Bronchial epithelial cell (primary cell): ENCODE results near the gene ADNP2. TPM values are rescaled to one million over a fixed set of nuclear protein-coding genes. Genes with fewer than 3 reads are reported as not detected.

ENCODE experiments used
- DNase-seq: peaks from one replicate; pipeline ENCODE4 v3.0.0-alpha.2; 2010; ENCODE audit warnings: low read depth
- FAIRE-seq: peaks from 2 replicates; lab custom pipeline; 2011; peaks lifted over from hg19 to GRCh38; lab: Jason Lieb, UNC
- H3K27me3 ChIP-seq: 2 replicates; pipeline ENCODE4 v1.5.1; 2011; ENCODE audit warnings: low read length; ENCODE audit not compliant: control insufficient read depth, insufficient read depth
- H3K36me3 ChIP-seq: 2 replicates; pipeline ENCODE4 v1.5.1; 2011; ENCODE audit warnings: low read length; ENCODE audit not compliant: control insufficient read depth, insufficient read depth
- H3K4me3 ChIP-seq: 2 replicates; pipeline ENCODE4 v1.5.1; 2011; ENCODE audit warnings: mild to moderate bottlenecking, low read depth, low read length, control low read depth
- CTCF ChIP-seq: IDR thresholded peaks from 2 replicates; pipeline ENCODE4 v1.5.1; 2011; ENCODE audit warnings: mild to moderate bottlenecking, moderate library complexity, low read length, control low read depth, inconsistent platforms; ENCODE audit not compliant: insufficient read depth, severe bottlenecking
- total RNA-seq: library from RNA; depleted of rRNA; stranded (reverse); fragments of >200 nt; gene quantifications from 2 replicates; pipeline ENCODE4 v1.2.1, GENCODE V29; 2014

Gene ADNP2
- total RNA-seq, 1 donor from 2014 or later: 21.6 TPM

GRCh38 chr18:80182855-80183254, 73.8 kb downstream of the ADNP2 start:
- FAIRE-seq (no peak), DNase-seq (no peak)
- TF ChIP-seq CTCF: no peak
- H3K4me3 ChIP-seq: no peak overlapping the region
- H3K36me3 ChIP-seq: no peaks in the 10 kb centered on the region
- no peaks in the 10 kb centered on the region for H3K27me3 ChIP-seq

- DNase-seq (no peak), FAIRE-seq (no peak)
- Histone ChIP-seq H3K4me3 (no peak overlapping the region), H3K27me3 (no peaks in the 10 kb centered on the region), H3K36me3 (no peaks in the 10 kb centered on the region)
- TF ChIP-seq CTCF: no peak
Measured at GRCh38 chr18:80183273-80184050, 74.4 kb downstream of the ADNP2 start.

- H3K36me3 ChIP-seq: no peaks in the 10 kb centered on the region
- DNase-seq: no peak
- TF ChIP-seq CTCF: no peak
- no peaks in the 10 kb centered on the region for H3K27me3 ChIP-seq
- FAIRE-seq: no peak
- H3K4me3 ChIP-seq: no peak overlapping the region
Measured at GRCh38 chr18:80184243-80184772, 75.2 kb downstream of the ADNP2 start.

GRCh38 chr18:80185545-80185944, 76.5 kb downstream of the ADNP2 start:
- DNase-seq (no peak), FAIRE-seq (peak; percentile 96)
- H3K36me3 ChIP-seq: peaks cover 2% of the 10 kb centered on the region
- no peak for TF ChIP-seq CTCF
- no peak overlapping the region for H3K4me3 ChIP-seq
- no peaks in the 10 kb centered on the region for H3K27me3 ChIP-seq

- FAIRE-seq (no peak), DNase-seq (no peak)
- Histone ChIP-seq H3K27me3 (no peaks in the 10 kb centered on the region), H3K36me3 (peaks cover 6% of the 10 kb centered on the region), H3K4me3 (no peak overlapping the region)
- no peak for TF ChIP-seq CTCF
Measured at GRCh38 chr18:80187956-80188642, 79.0 kb downstream of the ADNP2 start.
